ENCODE data around the gene SPATA2L.
"Not testable (repeated sequence)": the region's sequence is repeated elsewhere in the genome, so short reads cannot be mapped to it uniquely, and the experiment has no call there.

SPATA2L gene

GRCh38 chr16:89708481-89708931 lies 7.0 kb upstream of the SPATA2L start:
- Histone ChIP-seq H3K36me3 (ENCODE audit: insufficient read depth, low read length) (peaks cover 15% of the 10 kb centered on the region), H3K9me3 (ENCODE audit: low read length) (no peaks in the 10 kb centered on the region), H3K4me1 (ENCODE audit: insufficient read depth, low read length) (peaks cover 2% of the 10 kb centered on the region), H3K27me3 (ENCODE audit: insufficient read depth, low read length) (no peaks in the 10 kb centered on the region), H2AFZ (ENCODE audit: low read depth, low read length) (no peak overlapping the region), H3K4me3 (ENCODE audit: low read length) (no peak overlapping the region)

- Histone ChIP-seq H3K9me3 (ENCODE audit: low read length) (no peaks in the 10 kb centered on the region), H3K27me3 (ENCODE audit: insufficient read depth, low read length) (no peaks in the 10 kb centered on the region), H3K4me1 (ENCODE audit: insufficient read depth, low read length) (peaks cover 2% of the 10 kb centered on the region), H3K36me3 (ENCODE audit: insufficient read depth, low read length) (peaks cover 15% of the 10 kb centered on the region), H2AFZ (ENCODE audit: low read depth, low read length) (no peak overlapping the region), H3K4me3 (ENCODE audit: low read length) (no peak overlapping the region)
Measured at GRCh38 chr16:89707695-89708094, 6.2 kb upstream of the SPATA2L start.

- Histone ChIP-seq H3K4me1 (ENCODE audit: insufficient read depth, low read length) (peaks cover 2% of the 10 kb centered on the region), H3K4me3 (ENCODE audit: low read length) (no peak overlapping the region), H2AFZ (ENCODE audit: low read depth, low read length) (no peak overlapping the region), H3K27me3 (ENCODE audit: insufficient read depth, low read length) (no peaks in the 10 kb centered on the region), H3K36me3 (ENCODE audit: insufficient read depth, low read length) (peaks cover 15% of the 10 kb centered on the region), H3K9me3 (ENCODE audit: low read length) (no peaks in the 10 kb centered on the region)
Measured at GRCh38 chr16:89706518-89707260, 5.2 kb upstream of the SPATA2L start.

- Histone ChIP-seq H3K4me1 (ENCODE audit: insufficient read depth, low read length) (peaks cover 10% of the 10 kb centered on the region), H3K27me3 (ENCODE audit: insufficient read depth, low read length) (no peaks in the 10 kb centered on the region), H3K4me3 (ENCODE audit: low read length) (no peak overlapping the region), H3K36me3 (ENCODE audit: insufficient read depth, low read length) (peaks cover 10% of the 10 kb centered on the region), H2AFZ (ENCODE audit: low read depth, low read length) (no peak overlapping the region), H3K9me3 (ENCODE audit: low read length) (no peaks in the 10 kb centered on the region)
Measured at GRCh38 chr16:89705006-89705405, 3.5 kb upstream of the SPATA2L start.

- H3K36me3 ChIP-seq (ENCODE audit: insufficient read depth, low read length), result peaks cover 6% of the 10 kb centered on the region
- H2AFZ ChIP-seq (ENCODE audit: low read depth, low read length), result no peak overlapping the region
- H3K4me1 ChIP-seq (ENCODE audit: insufficient read depth, low read length), result peaks cover 12% of the 10 kb centered on the region
- H3K4me3 ChIP-seq (ENCODE audit: low read length), result no peak overlapping the region
- H3K9me3 ChIP-seq (ENCODE audit: low read length), result no peaks in the 10 kb centered on the region
- no peaks in the 10 kb centered on the region for H3K27me3 ChIP-seq (ENCODE audit: insufficient read depth, low read length)
Measured at GRCh38 chr16:89704281-89704680, 2.8 kb upstream of the SPATA2L start.

GRCh38 chr16:89700649-89701424 lies 668 bp downstream of the SPATA2L start:
- Histone ChIP-seq H3K27me3 (ENCODE audit: insufficient read depth, low read length) (no peaks in the 10 kb centered on the region), H2AFZ (ENCODE audit: low read depth, low read length) (peak overlapping the region; percentile 64), H3K36me3 (ENCODE audit: insufficient read depth, low read length) (peaks cover 11% of the 10 kb centered on the region), H3K4me1 (ENCODE audit: insufficient read depth, low read length) (peaks cover 12% of the 10 kb centered on the region), H3K4me3 (ENCODE audit: low read length) (peak overlapping the region; percentile 73), H3K9me3 (ENCODE audit: low read length) (no peaks in the 10 kb centered on the region)

GRCh38 chr16:89700100-89700648 lies 1.3 kb downstream of the SPATA2L start:
- Histone ChIP-seq H3K4me1 (ENCODE audit: insufficient read depth, low read length) (peaks cover 12% of the 10 kb centered on the region), H3K4me3 (ENCODE audit: low read length) (peak overlapping the region; percentile 73), H3K9me3 (ENCODE audit: low read length) (no peaks in the 10 kb centered on the region), H3K27me3 (ENCODE audit: insufficient read depth, low read length) (no peaks in the 10 kb centered on the region), H2AFZ (ENCODE audit: low read depth, low read length) (peak overlapping the region; percentile 3), H3K36me3 (ENCODE audit: insufficient read depth, low read length) (peaks cover 14% of the 10 kb centered on the region)

- H3K4me3 ChIP-seq (ENCODE audit: low read length), result peak overlapping the region; percentile 23
Measured at GRCh38 chr16:89699629-89700099, 1.8 kb downstream of the SPATA2L start.

GRCh38 chr16:89698717-89699116 lies 2.8 kb downstream of the SPATA2L start:
- H3K4me1 ChIP-seq (ENCODE audit: insufficient read depth, low read length), result peaks cover 12% of the 10 kb centered on the region
- H3K4me3 ChIP-seq (ENCODE audit: low read length); H3K27me3 ChIP-seq (ENCODE audit: insufficient read depth, low read length); H3K9me3 ChIP-seq (ENCODE audit: low read length); H2AFZ ChIP-seq (ENCODE audit: low read depth, low read length): not testable (repeated sequence)
- peaks cover 26% of the 10 kb centered on the region for H3K36me3 ChIP-seq (ENCODE audit: insufficient read depth, low read length)

More at GRCh38 chr16:89699629-89700099, 1.8 kb downstream of the SPATA2L start:
- H3K4me1 ChIP-seq (ENCODE audit: insufficient read depth, low read length), result peaks cover 12% of the 10 kb centered on the region
- H2AFZ ChIP-seq (ENCODE audit: low read depth, low read length), result peak overlapping the region; percentile 3
- peaks cover 19% of the 10 kb centered on the region for H3K36me3 ChIP-seq (ENCODE audit: insufficient read depth, low read length)
- not testable (repeated sequence) for H3K9me3 ChIP-seq (ENCODE audit: low read length); H3K27me3 ChIP-seq (ENCODE audit: insufficient read depth, low read length)

- Histone ChIP-seq H2AFZ (ENCODE audit: low read depth, low read length) (no peak overlapping the region), H3K4me3 (ENCODE audit: low read length) (no peak overlapping the region), H3K4me1 (ENCODE audit: insufficient read depth, low read length) (peaks cover 12% of the 10 kb centered on the region), H3K9me3 (ENCODE audit: low read length) (no peaks in the 10 kb centered on the region), H3K36me3 (ENCODE audit: insufficient read depth, low read length) (peaks cover 34% of the 10 kb centered on the region), H3K27me3 (ENCODE audit: insufficient read depth, low read length) (no peaks in the 10 kb centered on the region)
Measured at GRCh38 chr16:89697616-89698331, 3.7 kb downstream of the SPATA2L start.

- Histone ChIP-seq H3K4me3 (ENCODE audit: low read length) (no peak overlapping the region), H3K36me3 (ENCODE audit: insufficient read depth, low read length) (peaks cover 38% of the 10 kb centered on the region), H2AFZ (ENCODE audit: low read depth, low read length) (no peak overlapping the region), H3K4me1 (ENCODE audit: insufficient read depth, low read length) (peaks cover 12% of the 10 kb centered on the region), H3K27me3 (ENCODE audit: insufficient read depth, low read length) (no peaks in the 10 kb centered on the region), H3K9me3 (ENCODE audit: low read length) (no peaks in the 10 kb centered on the region)
Measured at GRCh38 chr16:89697161-89697615, 4.3 kb downstream of the SPATA2L start.

GRCh38 chr16:89696670-89697128 lies 4.8 kb downstream of the SPATA2L start:
- H3K36me3 ChIP-seq (ENCODE audit: insufficient read depth, low read length), result peaks cover 43% of the 10 kb centered on the region
- H3K4me1 ChIP-seq (ENCODE audit: insufficient read depth, low read length), result peaks cover 12% of the 10 kb centered on the region
- no peak overlapping the region for H3K4me3 ChIP-seq (ENCODE audit: low read length)
- no peaks in the 10 kb centered on the region for H3K9me3 ChIP-seq (ENCODE audit: low read length)
- H2AFZ ChIP-seq (ENCODE audit: low read depth, low read length), result no peak overlapping the region
- H3K27me3 ChIP-seq (ENCODE audit: insufficient read depth, low read length), result no peaks in the 10 kb centered on the region

Data from neuron (in vitro differentiated cells).